Thoracic aorta (tissue), 2 donors: ENCODE results near the gene STX8. TPM values are rescaled to one million over a fixed set of nuclear protein-coding genes. Genes with fewer than 3 reads are reported as not detected.

ENCODE experiments used
- ATAC-seq: fragments of 150-250 bp; one replicate; pipeline ENCODE4 v1.8.0; 2017; ENCODE audit warnings: low read depth; ENCODE audit not compliant: insufficient number of reproducible peaks, low FRiP score
- DNase-seq: peaks from one replicate; pipeline ENCODE4 v3.0.0-alpha.2; 2020; ENCODE audit warnings: low spot score
- H3K27ac ChIP-seq, 2 donors: fragments of 200-600 bp; sonication (generic); 1 replicate in 1 of 2; 2 replicates in 1 of 2; pipeline ENCODE4 v1.5.1; 2016; ENCODE audit warnings: mild to moderate bottlenecking in 2 of 2, moderate library complexity in 2 of 2
- H3K27me3 ChIP-seq: fragments of 200-600 bp; sonication (generic); replicated peaks from 2 replicates; pipeline ENCODE4 v1.6.0; 2016; ENCODE audit warnings: mild to moderate bottlenecking; ENCODE audit not compliant: insufficient read depth
- H3K36me3 ChIP-seq: fragments of 200-600 bp; sonication (generic); one replicate; pipeline ENCODE4 v1.5.1; 2016
- H3K4me1 ChIP-seq, 2 donors: fragments of 200-600 bp; sonication (generic); 1 replicate in 1 of 2; 2 replicates in 1 of 2; pipeline versions ENCODE4 v1.5.1 to v1.6.0; 2016; ENCODE audit warnings: low read depth in 2 of 2, mild to moderate bottlenecking in 1 of 2; ENCODE audit not compliant: control insufficient read depth in 1 of 2
- H3K4me3 ChIP-seq: fragments of 200-600 bp; sonication (generic); 2 replicates; pipeline ENCODE4 v1.5.1; 2016; ENCODE audit warnings: mild to moderate bottlenecking
- H3K9me3 ChIP-seq: fragments of 200-600 bp; sonication (generic); 2 replicates; pipeline ENCODE4 v1.5.1; 2016
- CTCF ChIP-seq: fragments of 200-600 bp; sonication (generic); IDR thresholded peaks from one replicate; pipeline ENCODE4 v1.5.1; 2019; ENCODE audit warnings: antibody characterized with exemption
- total RNA-seq, 2 donors: library from RNA; depleted of rRNA; stranded (reverse); fragments of >200 nt; gene quantifications; one replicate each; pipeline versions ENCODE4 v1.1.0 to v1.2.3, GENCODE V29; 2016

Gene STX8
- total RNA-seq, 2 donors from 2014 or later, result 93.9 to 99.8 TPM

GRCh38 chr17:9427465-9428315, 147.9 kb downstream of the STX8 start:
- no peak for DNase-seq
- H3K9me3 ChIP-seq, result no peaks in the 10 kb centered on the region
- no peak for TF ChIP-seq CTCF
- no peaks in the 10 kb centered on the region for H3K27me3 ChIP-seq
- ATAC-seq, result no peak
- no peaks in the 10 kb centered on the region for H3K36me3 ChIP-seq
- H3K4me1 ChIP-seq, result peaks cover 8 to 25% of the 10 kb centered on the region in 2 donors
- no peak overlapping the region for H3K4me3 ChIP-seq
- no peak overlapping the region for H3K27ac ChIP-seq

- ATAC-seq, result no peak
- Histone ChIP-seq H3K4me1 (peaks cover 0 to 28% of the 10 kb centered on the region in 2 donors), H3K9me3 (no peaks in the 10 kb centered on the region), H3K4me3 (no peak overlapping the region), H3K36me3 (no peaks in the 10 kb centered on the region), H3K27ac (no peak overlapping the region), H3K27me3 (no peaks in the 10 kb centered on the region)
- TF ChIP-seq CTCF, result no peak
- no peak for DNase-seq
These were observed 151.5 kb downstream of the STX8 start for GRCh38 chr17:9424071-9424640.

- ATAC-seq, result no peak
- TF ChIP-seq CTCF, result no peak
- H3K27ac ChIP-seq, result no peak overlapping the region
- H3K4me3 ChIP-seq, result no peak overlapping the region
- peaks cover 0 to 14% of the 10 kb centered on the region in 2 donors for H3K4me1 ChIP-seq
- no peaks in the 10 kb centered on the region for H3K27me3 ChIP-seq
- no peak for DNase-seq
- no peaks in the 10 kb centered on the region for H3K9me3 ChIP-seq
- no peaks in the 10 kb centered on the region for H3K36me3 ChIP-seq
These were observed 154.1 kb downstream of the STX8 start for GRCh38 chr17:9421525-9421924.

- Histone ChIP-seq H3K27ac (no peak overlapping the region), H3K27me3 (no peaks in the 10 kb centered on the region), H3K4me1 (peaks cover 0 to 14% of the 10 kb centered on the region in 2 donors), H3K36me3 (no peaks in the 10 kb centered on the region), H3K9me3 (no peaks in the 10 kb centered on the region), H3K4me3 (no peak overlapping the region)
- no peak for DNase-seq
- peak; percentile 84 for ATAC-seq
- no peak for TF ChIP-seq CTCF
These were observed 155.6 kb downstream of the STX8 start for GRCh38 chr17:9419932-9420453.

- H3K4me3 ChIP-seq, result no peak overlapping the region
- H3K4me1 ChIP-seq, result peaks cover 0 to 13% of the 10 kb centered on the region in 2 donors
- ATAC-seq (no peak), DNase-seq (no peak)
- H3K36me3 ChIP-seq, result no peaks in the 10 kb centered on the region
- no peak overlapping the region for H3K27ac ChIP-seq
- no peaks in the 10 kb centered on the region for H3K27me3 ChIP-seq
- H3K9me3 ChIP-seq, result no peaks in the 10 kb centered on the region
- TF ChIP-seq CTCF, result no peak
These were observed 161.1 kb downstream of the STX8 start for GRCh38 chr17:9414471-9414870.
